RWPE1 (cell line): ENCODE data around the gene HBG1.
"Not testable (repeated sequence)": the region's sequence is repeated elsewhere in the genome, so short reads cannot be mapped to it uniquely, and the experiment has no call there.

ENCODE experiments used
- CTCF ChIA-PET: fragments of 350-600 bp; sonication (Branson Sonifier 250); formaldehyde crosslinking; extraction: SDS; loops from one replicate; lab custom pipeline; 2021; lab: Yijun Ruan, JAX
- POLR2A ChIA-PET: fragments of 400-600 bp; formaldehyde crosslinking; extraction: SDS; loops from one replicate; lab custom pipeline; 2020; ENCODE audit warnings: antibody characterized with exemption; ENCODE audit not compliant: low non-redundant PET; lab: Yijun Ruan, JAX
- DNase-seq: peaks from one replicate; pipeline ENCODE4 v3.0.0; 2012; ENCODE audit warnings: low spot score
- H3K27ac ChIP-seq: fragments of 450-650 bp; 2 replicates; pipeline ENCODE4 v1.5.1; 2017
- TF ChIP-seq, protein P1 (sequence below): fragments of 450-650 bp; conservative IDR thresholded peaks from 2 replicates; pipeline ENCODE4 v1.5.1; 2017; ENCODE audit warnings: low read depth, mild to moderate bottlenecking

The HBG1 gene

DNA sequence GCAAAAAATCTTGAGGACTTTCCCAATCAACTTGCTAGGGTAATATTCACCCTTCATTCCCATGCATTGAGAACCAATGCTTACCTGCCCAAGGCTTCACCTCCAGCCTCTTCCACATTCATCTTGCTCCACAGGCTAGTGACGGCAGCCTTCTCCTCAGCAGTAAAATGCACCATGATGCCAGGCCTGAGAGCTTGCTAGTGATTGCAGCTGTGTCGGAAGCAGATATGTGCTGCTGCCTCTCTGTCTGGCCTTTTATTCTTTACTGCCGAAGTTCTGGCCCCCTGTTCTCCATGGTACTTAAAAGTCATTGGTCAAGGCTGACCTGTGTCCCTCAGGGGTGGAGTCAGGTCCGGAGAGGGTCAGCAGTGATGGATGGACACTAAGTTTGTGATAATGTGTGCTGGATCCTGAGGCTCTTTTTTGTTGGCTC is 20.1 kb upstream of the HBG1 start, which contains the start of gene HBE1:
HBE1 (minus strand) TSS at position 231 of the 433 bp plus-strand sequence; CDS start at position 176, 55 bp downstream.
- TF ChIP-seq, protein P1, sequence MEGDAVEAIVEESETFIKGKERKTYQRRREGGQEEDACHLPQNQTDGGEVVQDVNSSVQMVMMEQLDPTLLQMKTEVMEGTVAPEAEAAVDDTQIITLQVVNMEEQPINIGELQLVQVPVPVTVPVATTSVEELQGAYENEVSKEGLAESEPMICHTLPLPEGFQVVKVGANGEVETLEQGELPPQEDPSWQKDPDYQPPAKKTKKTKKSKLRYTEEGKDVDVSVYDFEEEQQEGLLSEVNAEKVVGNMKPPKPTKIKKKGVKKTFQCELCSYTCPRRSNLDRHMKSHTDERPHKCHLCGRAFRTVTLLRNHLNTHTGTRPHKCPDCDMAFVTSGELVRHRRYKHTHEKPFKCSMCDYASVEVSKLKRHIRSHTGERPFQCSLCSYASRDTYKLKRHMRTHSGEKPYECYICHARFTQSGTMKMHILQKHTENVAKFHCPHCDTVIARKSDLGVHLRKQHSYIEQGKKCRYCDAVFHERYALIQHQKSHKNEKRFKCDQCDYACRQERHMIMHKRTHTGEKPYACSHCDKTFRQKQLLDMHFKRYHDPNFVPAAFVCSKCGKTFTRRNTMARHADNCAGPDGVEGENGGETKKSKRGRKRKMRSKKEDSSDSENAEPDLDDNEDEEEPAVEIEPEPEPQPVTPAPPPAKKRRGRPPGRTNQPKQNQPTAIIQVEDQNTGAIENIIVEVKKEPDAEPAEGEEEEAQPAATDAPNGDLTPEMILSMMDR: no peak
- ChIA-PET CTCF (no interaction called here), POLR2A (no interaction called here)
- DNase-seq: no peak
- no peak within 1 kb of the TSS for H3K27ac ChIP-seq

DNA sequence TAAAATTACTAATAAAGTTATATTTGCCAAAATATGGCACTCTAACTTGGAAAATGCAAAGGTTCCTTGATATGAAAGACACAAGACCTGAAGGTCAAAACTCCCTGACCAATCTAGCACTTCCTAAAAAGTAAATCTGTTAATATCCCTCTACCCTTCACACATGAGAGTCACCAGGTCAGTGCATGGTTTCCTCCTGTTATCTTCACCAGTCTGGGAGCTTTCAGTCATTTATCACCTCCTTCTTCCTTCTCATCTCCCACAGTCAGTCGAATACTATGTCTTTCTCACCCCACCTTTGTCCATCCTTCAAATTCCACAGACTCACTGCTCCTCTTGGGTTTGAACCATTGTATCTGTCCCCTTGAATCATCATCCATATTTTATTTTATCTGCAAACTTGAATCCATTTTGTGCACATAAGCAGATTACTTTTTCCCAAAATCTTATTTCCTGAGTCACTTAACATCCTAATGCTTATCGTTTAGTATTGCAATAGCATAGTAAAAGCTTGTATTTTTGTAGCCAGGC is 17.4 kb upstream of the HBG1 start:
- POLR2A ChIA-PET: no interaction called here

DNA sequence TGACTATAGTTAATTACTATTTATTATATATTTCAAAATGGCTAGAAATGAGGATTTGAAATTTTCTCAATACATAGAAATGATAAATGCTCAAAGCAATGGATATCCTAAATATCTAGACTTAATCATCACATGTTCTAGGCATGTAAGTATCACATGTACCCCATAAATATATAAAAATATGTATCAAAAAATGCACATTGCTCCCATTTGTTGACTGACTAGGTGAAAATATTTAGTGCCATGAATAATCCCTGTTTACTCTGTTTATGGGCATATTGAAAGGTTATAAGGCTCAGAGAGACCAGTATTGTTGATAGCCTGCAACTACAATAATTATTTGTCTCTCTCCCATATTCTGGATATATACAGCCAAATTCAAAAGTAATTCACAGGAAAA is 17.0 kb upstream of the HBG1 start:
- POLR2A ChIA-PET: no interaction called here

More for the DNA sequence above, 17.4 kb upstream of the HBG1 start:
- H3K27ac ChIP-seq: no peak overlapping the region
- DNase-seq: no peak
- CTCF ChIA-PET: no interaction called here
- TF ChIP-seq, protein P1: no peak

DNA sequence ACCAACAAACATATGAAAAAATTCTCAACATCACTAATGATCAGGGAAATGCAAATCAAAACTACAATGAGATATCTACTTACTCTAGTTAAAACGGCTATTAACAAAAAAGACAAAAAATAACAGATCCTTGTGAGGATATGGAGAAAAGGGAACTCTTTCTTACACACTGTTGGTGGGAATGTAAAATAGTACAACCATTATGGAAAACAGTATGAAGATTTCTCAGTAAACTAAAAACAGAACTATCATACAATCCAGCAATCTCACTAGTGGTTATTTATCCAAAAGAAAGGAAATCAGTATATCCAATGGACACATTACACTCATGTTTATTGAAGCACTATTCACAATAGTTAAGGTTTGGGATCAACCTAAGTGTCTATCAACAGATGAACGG is 16.2 kb upstream of the HBG1 start:
- CTCF ChIA-PET: no interaction called here
- no peak for DNase-seq
- POLR2A ChIA-PET: no interaction called here
- TF ChIP-seq, protein P1: no peak
- H3K27ac ChIP-seq: no peak overlapping the region

More for the DNA sequence above, 17.0 kb upstream of the HBG1 start:
- no peak overlapping the region for H3K27ac ChIP-seq
- TF ChIP-seq, protein P1: no peak
- DNase-seq: no peak
- CTCF ChIA-PET: no interaction called here

DNA sequence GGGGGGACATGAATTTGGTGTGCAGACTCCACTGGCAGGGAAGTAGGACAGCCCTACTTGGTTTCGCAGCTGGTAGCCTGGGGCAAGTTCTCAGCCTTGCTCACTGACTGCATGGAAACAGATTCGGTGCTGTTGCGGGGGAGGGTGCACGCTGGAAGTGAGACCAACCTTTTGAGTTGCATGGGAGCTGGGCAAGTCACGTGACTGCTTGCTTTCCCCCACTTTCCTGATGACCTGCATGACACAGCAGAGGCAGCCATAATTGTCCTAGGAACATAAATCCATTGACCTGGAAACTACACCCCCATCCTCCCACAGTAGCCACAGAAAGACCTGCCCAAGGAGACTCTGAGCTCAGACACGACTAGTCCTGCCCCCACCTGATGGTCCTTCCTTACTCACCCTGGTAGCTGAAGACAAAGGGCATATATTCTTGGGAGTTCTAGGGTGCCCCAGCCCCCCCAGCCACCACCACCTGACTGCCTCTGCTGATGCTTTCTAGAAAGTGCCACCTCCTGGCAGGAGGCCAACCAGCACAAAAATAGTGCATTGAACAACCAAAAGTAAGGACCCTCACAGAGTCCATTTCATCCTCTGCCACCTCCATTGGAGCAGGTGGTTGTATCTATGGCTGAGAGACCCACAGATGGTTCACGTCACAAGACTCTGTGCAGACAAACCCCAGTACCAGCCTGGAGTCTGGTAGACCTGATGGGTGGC is 9.0 kb upstream of the HBG1 start:
- no peak for DNase-seq
- POLR2A ChIA-PET: no interaction called here
- no peak overlapping the region for H3K27ac ChIP-seq
- CTCF ChIA-PET: no interaction called here
- TF ChIP-seq, protein P1: no peak

DNA sequence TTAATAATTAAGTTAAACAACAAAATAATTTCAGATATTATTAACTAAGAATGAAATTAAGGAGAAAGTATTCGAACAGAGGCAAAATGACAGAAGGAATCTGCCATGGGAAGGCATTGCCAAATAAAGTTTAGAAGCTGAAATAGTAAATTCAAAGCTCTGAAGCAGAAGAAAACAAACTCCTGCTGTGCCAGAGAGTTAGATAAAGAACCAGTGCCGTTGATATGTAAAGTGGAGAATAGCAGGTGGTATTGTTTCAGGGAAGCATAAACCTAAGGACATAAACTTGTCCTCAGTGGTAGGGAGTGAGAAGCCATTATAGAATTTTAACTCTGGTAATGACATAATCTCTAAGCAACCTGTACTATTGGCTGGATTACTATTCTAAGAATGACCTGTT is 7.6 kb upstream of the HBG1 start:
- DNase-seq: no peak
- no peak overlapping the region for H3K27ac ChIP-seq
- CTCF ChIA-PET: no interaction called here
- TF ChIP-seq, protein P1: no peak
- POLR2A ChIA-PET: no interaction called here

DNA sequence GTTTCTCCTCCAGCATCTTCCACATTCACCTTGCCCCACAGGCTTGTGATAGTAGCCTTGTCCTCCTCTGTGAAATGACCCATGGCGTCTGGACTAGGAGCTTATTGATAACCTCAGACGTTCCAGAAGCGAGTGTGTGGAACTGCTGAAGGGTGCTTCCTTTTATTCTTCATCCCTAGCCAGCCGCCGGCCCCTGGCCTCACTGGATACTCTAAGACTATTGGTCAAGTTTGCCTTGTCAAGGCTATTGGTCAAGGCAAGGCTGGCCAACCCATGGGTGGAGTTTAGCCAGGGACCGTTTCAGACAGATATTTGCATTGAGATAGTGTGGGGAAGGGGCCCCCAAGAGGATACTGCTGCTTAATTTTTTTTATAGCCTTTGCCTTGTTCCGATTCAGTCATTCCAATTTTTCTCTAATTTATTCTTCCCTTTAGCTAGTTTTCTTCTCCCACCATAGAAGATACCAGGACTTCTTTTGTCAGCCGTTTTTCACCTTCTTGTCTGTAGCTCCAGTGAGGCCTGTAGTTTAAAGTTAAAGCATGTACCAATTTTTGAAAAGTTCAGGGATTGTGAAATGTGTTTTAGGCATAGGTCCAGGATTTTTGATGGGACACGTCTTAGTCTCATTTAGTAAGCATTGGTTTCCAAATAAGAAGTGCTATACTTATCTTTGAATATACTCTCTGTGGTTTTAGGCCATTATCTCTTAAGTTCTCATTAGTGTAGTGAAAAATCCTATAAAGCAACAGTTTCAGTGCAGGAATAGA is 5.2 kb upstream of the HBG1 start, which contains the start of gene HBG2:
HBG2 (minus strand) TSS at position 136 of the 768 bp plus-strand sequence; CDS start at position 83, 53 bp downstream.
- H3K27ac ChIP-seq, POLR2A ChIA-PET, DNase-seq, CTCF ChIA-PET: not testable (repeated sequence)

DNA sequence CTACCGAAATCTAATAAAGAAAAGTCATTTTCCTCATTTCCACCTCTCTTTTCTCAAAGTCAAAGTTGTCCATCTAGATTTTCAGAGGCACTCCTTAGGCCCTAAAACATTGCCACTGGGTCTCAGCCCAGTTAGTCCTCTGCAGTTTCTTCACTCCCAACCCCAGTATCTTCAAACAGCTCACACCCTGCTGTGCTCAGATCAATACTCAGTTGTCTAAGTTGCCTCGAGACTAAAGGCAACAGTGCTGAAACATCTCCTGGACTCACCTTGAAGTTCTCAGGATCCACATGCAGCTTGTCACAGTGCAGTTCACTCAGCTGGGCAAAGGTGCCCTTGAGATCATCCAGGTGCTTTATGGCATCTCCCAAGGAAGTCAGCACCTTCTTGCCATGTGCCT is 4.4 kb upstream of the HBG1 start:
- DNase-seq, POLR2A ChIA-PET, H3K27ac ChIP-seq, CTCF ChIA-PET: not testable (repeated sequence)

DNA sequence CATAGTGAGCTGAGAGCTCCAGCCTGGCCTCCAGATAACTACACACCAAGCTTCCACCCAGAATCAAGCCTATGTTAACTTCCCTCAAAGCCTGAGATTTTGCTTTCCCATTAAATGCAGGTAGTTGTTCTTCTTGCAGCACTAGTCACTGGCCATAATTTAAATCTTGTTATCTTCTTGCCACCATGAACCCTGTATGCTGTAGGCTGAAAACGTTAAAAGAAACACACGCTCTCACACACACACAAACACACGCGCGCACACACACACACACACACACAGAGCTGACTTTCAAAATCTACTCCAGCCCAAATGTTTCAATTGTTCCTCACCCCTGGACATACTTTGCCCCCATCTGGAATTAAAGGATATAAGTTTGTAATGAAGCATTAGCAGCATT is 3.8 kb upstream of the HBG1 start:
- DNase-seq, H3K27ac ChIP-seq, CTCF ChIA-PET, POLR2A ChIA-PET: not testable (repeated sequence)
